HG02884 (cell line): ENCODE results near the gene SYNE1.
"Not testable (repeated sequence)": the region's sequence is repeated elsewhere in the genome, so short reads cannot be mapped to it uniquely, and the experiment has no call there.

Experiments used
- ATAC-seq: cut with Tn5 transposase; IDR thresholded peaks from one replicate; pipeline ENCODE4 v1.9.1; 2021; ENCODE audit warnings: mild to moderate bottlenecking, moderate library complexity; ENCODE audit not compliant: unreplicated experiment

SYNE1 gene

GRCh38 chr6:152637296-152638047 lies at the start of gene SYNE1:
Gene SYNE1 (minus strand): TSS chr6:152637362. CDS start chr6:152628331, 9,031 bp downstream.
- no peak for ATAC-seq

DNA sequence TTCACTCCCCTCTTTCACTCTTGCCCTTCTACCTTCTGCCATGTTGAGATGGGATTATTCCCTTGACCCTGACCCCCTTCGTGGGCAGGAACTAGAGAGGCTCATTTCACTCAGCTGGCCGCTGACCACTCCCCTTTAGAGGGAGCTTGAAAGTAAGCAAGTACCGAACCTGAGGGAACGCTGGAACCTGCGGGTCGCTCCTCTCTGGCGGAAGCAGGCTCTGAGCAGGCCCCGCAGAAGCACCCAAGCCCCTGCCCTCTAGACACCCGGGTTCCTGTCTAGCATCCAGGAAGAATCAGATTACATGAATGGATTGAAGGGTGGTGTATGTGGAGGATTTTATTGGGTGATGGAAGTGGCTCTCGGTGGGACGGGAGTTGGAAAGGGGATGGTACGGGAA lies 48.7 kb upstream of the SYNE1 start:
- ATAC-seq: no peak

- ATAC-seq: not testable (repeated sequence)
These were observed 45.8 kb upstream of the SYNE1 start for GRCh38 chr6:152682935-152683334.

GRCh38 chr6:152682141-152682540 lies 45.0 kb upstream of the SYNE1 start:
- no peak for ATAC-seq

DNA sequence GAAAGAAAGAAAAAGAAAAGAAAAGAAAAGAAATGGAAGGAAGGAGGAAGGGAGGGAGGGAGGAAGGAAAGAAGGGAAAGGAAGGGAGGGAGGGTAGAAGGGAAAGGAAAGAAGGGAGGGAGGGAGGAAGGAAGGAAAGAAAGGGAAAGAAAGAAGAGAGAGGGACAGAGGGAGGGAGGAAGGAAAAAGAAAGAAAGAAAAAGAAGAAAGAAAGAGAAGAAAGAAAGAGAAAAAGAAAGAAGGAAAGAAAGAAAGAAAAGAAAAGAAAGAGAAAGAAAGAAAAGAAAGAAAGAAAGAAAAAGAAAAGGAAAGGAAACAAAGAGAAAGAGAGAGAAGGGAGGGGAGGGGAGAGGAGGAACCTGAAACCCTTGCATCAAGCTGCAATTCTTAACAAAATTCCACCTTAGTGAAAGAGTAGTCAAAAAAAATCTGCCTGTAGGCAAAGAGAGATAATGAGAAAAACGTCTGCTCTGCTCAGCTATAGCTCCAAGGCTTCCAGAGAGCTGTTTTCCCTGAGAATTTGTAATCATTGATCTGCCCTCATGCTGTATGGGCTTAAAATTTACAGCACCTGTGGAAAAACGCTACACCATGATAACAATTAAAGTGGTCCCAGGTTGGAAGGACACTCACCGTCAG lies 43.8 kb upstream of the SYNE1 start:
- ATAC-seq: no peak

GRCh38 chr6:152680151-152680550 lies 43.0 kb upstream of the SYNE1 start:
- ATAC-seq: no peak

DNA sequence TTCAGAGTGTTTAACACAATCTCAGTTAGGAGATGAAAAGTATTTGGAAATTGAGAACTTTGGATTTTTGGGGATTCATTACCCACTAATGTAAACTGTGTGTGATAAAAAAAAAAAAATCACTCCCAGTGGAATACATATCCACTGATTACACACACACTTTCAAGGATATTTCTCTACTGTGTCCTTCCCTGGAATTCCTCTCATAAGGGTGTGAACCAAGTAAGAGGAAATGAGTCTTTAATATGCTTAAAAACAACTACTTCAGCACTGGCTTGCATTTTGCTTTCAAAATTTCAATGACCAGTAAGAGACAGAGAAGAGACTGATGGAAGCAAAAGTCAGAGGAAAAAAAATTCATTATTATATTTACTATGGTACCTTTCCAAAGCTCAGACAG lies 36.1 kb upstream of the SYNE1 start:
- no peak for ATAC-seq

- no peak for ATAC-seq
These were observed 34.0 kb upstream of the SYNE1 start for GRCh38 chr6:152671171-152671570.

DNA sequence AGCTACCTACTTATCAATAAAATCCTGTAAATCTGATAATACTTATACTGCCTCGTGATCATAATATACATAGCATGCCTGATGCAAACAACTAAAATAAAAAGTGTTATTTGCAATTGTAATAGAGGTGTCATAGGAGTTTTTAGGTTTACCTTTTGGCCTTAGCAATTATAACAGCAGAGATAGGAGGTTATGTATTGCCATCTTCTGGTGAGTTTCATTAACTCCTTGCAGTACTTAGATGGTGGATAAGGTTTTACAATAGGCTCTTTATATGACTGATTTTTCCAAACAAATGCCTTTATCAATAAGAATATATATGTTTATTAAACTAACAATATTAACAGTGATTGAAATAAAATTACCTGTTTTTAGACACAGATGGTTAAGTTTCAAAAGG lies 32.7 kb upstream of the SYNE1 start:
- peak; percentile 68 for ATAC-seq

GRCh38 chr6:152661776-152662175 lies 24.6 kb upstream of the SYNE1 start:
- ATAC-seq: no peak

- ATAC-seq: no peak
These were observed 14.8 kb upstream of the SYNE1 start for GRCh38 chr6:152651986-152652385.

- ATAC-seq: no peak
These were observed 10.9 kb upstream of the SYNE1 start for GRCh38 chr6:152648105-152648504.

- ATAC-seq: not testable (repeated sequence)
These were observed 9.6 kb upstream of the SYNE1 start for GRCh38 chr6:152646732-152647131.

DNA sequence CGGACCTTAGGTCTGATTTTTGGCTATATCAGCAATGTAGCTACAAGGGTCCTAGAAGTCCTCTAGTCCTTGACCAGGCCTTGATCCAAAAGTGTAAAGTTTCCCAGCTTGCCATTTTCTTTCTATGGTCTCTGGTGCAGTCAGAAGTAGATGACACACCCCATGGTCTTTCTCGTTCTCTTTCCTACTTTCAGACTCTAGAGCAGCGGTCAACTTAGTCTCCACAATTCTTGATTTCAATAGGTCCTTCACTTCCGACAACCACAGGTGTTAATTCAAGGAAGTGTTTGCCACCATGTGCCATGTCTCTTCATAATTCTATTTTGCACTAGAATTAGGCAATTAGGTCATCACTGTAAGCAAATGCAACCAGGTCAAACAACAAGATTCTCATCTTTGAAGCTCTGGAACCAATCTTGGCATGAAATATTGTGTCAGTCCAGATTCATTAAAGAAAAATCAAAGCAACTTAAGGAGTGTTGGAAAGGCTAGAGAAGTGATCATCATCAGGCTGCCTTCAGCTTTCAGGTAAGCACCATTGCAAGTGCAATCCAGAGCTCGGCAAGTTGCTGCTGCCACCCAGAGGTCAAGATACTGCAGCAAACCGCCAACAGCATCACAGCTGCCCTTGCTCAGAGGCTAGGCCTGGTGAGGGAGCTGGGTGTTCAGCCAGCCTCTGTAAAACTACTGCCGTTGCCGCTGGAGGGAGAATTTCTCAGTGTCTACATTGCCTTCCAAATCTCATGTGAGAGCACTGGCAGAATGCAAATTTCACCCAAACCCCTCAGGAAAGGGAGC lies 5.6 kb upstream of the SYNE1 start:
- ATAC-seq: peak; percentile 94

DNA sequence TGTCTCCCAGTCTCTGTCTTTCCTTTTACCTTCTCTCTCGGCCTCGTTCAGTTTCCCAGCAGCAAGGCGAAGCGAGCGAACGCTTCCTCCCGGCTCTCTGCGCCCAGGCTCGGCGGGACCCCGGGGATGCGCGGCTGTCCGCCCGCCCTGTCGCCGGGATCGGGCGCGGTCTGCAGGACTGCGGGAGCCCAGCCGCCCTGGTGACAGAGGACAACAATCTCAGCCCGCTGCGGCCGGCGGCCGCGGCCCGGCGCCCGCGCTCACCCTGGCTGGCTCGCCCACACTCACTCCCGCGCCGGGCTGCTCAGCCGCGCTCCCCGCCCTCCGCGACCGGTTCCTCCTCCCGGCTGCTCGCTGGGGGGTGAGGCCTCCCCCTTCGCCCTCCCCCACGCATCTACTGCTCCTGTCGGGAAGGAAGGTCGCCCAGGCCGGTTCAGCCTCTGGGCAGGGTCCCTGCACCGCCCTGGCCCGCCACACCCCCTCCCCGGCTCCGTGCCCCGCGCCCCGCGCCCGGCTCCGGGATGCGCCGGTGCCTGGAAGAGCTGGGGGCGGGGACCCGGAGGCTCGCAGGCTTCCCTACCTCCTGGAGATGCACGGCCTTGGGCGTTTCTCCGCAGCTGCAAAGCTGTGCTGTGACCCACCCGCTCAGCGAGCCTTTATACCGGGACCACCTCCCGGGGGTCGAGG lies 410 bp downstream of the SYNE1 start:
- ATAC-seq: peak; percentile 41

- peak; percentile 39 for ATAC-seq
These were observed 1.0 kb downstream of the SYNE1 start for GRCh38 chr6:152636021-152636608.

GRCh38 chr6:152634773-152635172 lies 2.4 kb downstream of the SYNE1 start:
- peak; percentile 47 for ATAC-seq

DNA sequence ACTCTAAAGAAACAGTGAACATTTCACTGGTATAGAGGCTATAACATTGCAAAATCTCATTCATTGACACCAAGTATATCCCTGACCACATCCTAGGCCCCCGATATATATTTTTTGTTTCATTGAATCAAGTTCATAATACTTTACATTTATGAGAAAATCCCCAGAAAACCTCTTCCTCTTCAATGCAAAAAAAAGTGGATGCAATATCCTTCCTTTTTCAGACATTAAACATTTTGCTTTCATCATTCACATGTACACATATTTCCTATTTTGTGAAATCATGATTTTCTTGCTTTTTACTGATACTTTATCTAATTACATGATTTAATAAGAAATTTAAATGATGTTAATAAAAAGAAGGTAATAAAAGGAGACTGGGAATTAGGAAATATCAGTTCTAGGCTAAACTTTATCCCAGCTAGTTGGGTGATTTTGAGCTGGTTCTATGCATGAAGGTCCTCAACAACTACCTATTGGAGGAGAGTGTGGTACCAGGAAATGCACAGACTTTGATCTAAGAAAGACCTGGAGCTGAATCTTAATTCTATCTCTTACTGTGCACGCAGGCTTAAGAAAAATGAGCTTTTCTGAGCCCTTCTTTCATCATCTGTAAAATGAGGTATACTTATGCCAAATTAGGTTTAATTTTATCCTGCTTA lies 4.9 kb downstream of the SYNE1 start:
- ATAC-seq: no peak

DNA sequence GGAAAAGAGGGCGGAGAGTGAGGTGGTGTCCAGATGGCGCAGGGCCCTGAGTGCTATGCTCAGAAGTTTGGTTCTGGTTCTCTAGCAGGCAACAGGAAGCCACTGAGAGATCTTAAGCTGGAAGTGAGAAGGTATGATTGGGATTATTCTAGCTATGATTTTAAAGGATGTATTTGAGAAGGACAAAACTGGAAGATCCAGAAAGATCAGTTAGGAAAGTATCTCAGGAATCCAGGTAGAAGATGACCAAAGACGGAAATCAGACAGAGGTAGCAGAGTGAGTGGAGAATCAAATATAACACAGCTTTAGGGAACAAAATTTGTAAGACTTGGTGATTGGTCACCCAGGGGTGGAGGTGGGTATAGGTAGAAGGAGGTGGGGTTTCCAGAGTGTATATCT lies 5.8 kb downstream of the SYNE1 start:
- no peak for ATAC-seq

- ATAC-seq: no peak
These were observed 6.3 kb downstream of the SYNE1 start for GRCh38 chr6:152630832-152631231.
